Loucy (cell line): ENCODE results near the gene RFC1.
"Not testable (repeated sequence)": the region's sequence is repeated elsewhere in the genome, so short reads cannot be mapped to it uniquely, and the experiment has no call there.

Source experiments
- CTCF ChIP-seq: fragments of 200-600 bp; sonication (generic); conservative IDR thresholded peaks from 2 replicates; pipeline ENCODE4 v1.5.1; 2014; ENCODE audit warnings: mild to moderate bottlenecking, antibody characterized with exemption, low read length
- EZH2phosphoT487 ChIP-seq: fragments of 200-600 bp; IDR thresholded peaks from 2 replicates; pipeline ENCODE4 v1.6.1; 2018; ENCODE audit warnings: antibody characterized with exemption, mild to moderate bottlenecking, moderate library complexity, borderline replicate concordance

GRCh38 chr4:39292433-39292832, 73.7 kb downstream of the RFC1 start:
- TF ChIP-seq CTCF, EZH2phosphoT487: not testable (repeated sequence)
